Upper lobe of left lung (tissue), 4 donors: ENCODE results near the gene HIVEP2.

ENCODE experiments used
- CTCF ChIP-seq, 6 experiments: fragments of 450-650 bp in 4 of 6; fragments of 200-600 bp in 2 of 6; sonication (generic) in 2 of 6; IDR thresholded peaks; one replicate each; pipeline ENCODE4 v1.5.1; 2016 to 2019; ENCODE audit warnings: antibody characterized with exemption in 6 of 6
- EP300 ChIP-seq, 4 donors: sonication (generic); formaldehyde crosslinking; IDR thresholded peaks; one replicate each; pipeline ENCODE4 v1.5.1; 2017; ENCODE audit warnings: antibody characterized with exemption in 4 of 4, control low read depth in 2 of 4
- POLR2A ChIP-seq, 4 donors: fragments of 450-650 bp; IDR thresholded peaks; one replicate each; pipeline ENCODE4 v1.5.1; 2016 to 2017; ENCODE audit warnings: antibody characterized with exemption in 4 of 4, mild to moderate bottlenecking in 2 of 4
- POLR2AphosphoS5 ChIP-seq, 2 donors: sonication (generic); formaldehyde crosslinking; IDR thresholded peaks; one replicate each; pipeline ENCODE4 v1.5.1; 2017; ENCODE audit warnings: antibody characterized with exemption in 2 of 2

GRCh38 chr6:142934106-142934505 lies 10.9 kb downstream of the HIVEP2 start:
- no peak for TF ChIP-seq CTCF (IDR thresholded peaks at IDR 0.05)
- no peak for TF ChIP-seq POLR2AphosphoS5 (IDR thresholded peaks at IDR 0.05)
- no peak for TF ChIP-seq EP300 (IDR thresholded peaks at IDR 0.05)
- TF ChIP-seq POLR2A (IDR thresholded peaks at IDR 0.05): no peak
